GM23338 (cell line): Measurements from ENCODE around the gene RNU5D-1. TPM values are rescaled to one million over a fixed set of nuclear protein-coding genes. Genes with fewer than 3 reads are reported as not detected.

Experiments
- ATAC-seq: fragments of 200-7000 bp; cut with Tn5 transposase; 3 replicates; pipeline ENCODE4 v1.9.1; 2020
- DNase-seq: peaks from one replicate; pipeline ENCODE4 v3.0.0-alpha.2; 2015; ENCODE audit warnings: low spot score
- H2AFZ ChIP-seq: fragments of 200-600 bp; sonication (generic); 2 replicates; pipeline ENCODE4 v1.8.0; 2016; ENCODE audit warnings: antibody characterized with exemption, mild to moderate bottlenecking, moderate library complexity
- H3F3A ChIP-seq: fragments of 200-600 bp; sonication (generic); replicated peaks from 2 replicates; pipeline ENCODE4 v1.8.0; 2017; ENCODE audit warnings: antibody characterized with exemption, mixed run types, low read depth
- H3K27ac ChIP-seq: fragments of 200-600 bp; sonication (generic); 2 replicates; pipeline ENCODE4 v1.6.1; 2016; ENCODE audit warnings: low read depth
- H3K27me3 ChIP-seq: fragments of 200-600 bp; sonication (generic); 2 replicates; pipeline ENCODE4 v1.8.0; 2016; ENCODE audit warnings: mild to moderate bottlenecking, mixed run types, moderate library complexity; ENCODE audit not compliant: insufficient read depth
- H3K36me3 ChIP-seq: fragments of 200-600 bp; sonication (generic); 2 replicates; pipeline ENCODE4 v1.8.0; 2016; ENCODE audit warnings: mild to moderate bottlenecking; ENCODE audit not compliant: insufficient read depth
- H3K4me1 ChIP-seq: fragments of 200-600 bp; sonication (generic); 2 replicates; pipeline ENCODE4 v1.8.0; 2016; ENCODE audit warnings: mild to moderate bottlenecking, moderate library complexity; ENCODE audit not compliant: insufficient read depth
- H3K4me2 ChIP-seq: fragments of 200-600 bp; sonication (generic); 2 replicates; pipeline ENCODE4 v1.7.1; 2017; ENCODE audit warnings: mixed run types
- H3K4me3 ChIP-seq: fragments of 200-600 bp; sonication (generic); 2 replicates; pipeline ENCODE4 v1.6.1; 2016; ENCODE audit warnings: mixed run types
- H3K79me2 ChIP-seq: fragments of 200-600 bp; sonication (generic); replicated peaks from 2 replicates; pipeline ENCODE4 v1.8.0; 2017; ENCODE audit warnings: mild to moderate bottlenecking; ENCODE audit not compliant: insufficient read depth
- H3K9me2 ChIP-seq: fragments of 200-600 bp; sonication (generic); 2 replicates; pipeline ENCODE4 v1.8.0; 2017; ENCODE audit not compliant: insufficient read depth
- H4K20me1 ChIP-seq: fragments of 200-600 bp; sonication (generic); replicated peaks from 2 replicates; pipeline ENCODE4 v1.8.0; 2017; ENCODE audit warnings: mild to moderate bottlenecking; ENCODE audit not compliant: insufficient read depth
- H3K27ac Mint-ChIP-seq: 2 replicates; pipeline ENCODE4 v1.8.0; 2020; ENCODE audit warnings: inconsistent platforms, mild to moderate bottlenecking, moderate library complexity, mixed read lengths
- H3K27me3 Mint-ChIP-seq: 3 replicates; pipeline ENCODE4 v1.8.0; 2022; ENCODE audit warnings: low read depth, mild to moderate bottlenecking, moderate library complexity, mixed read lengths, inconsistent platforms; ENCODE audit not compliant: insufficient read depth, poor library complexity
- H3K36me3 Mint-ChIP-seq: 3 replicates; pipeline ENCODE4 v1.8.0; 2021; ENCODE audit warnings: low read depth, mild to moderate bottlenecking, inconsistent platforms, moderate library complexity, mixed read lengths
- H3K4me1 Mint-ChIP-seq: 3 replicates; pipeline ENCODE4 v1.8.0; 2020; ENCODE audit warnings: mild to moderate bottlenecking, inconsistent platforms, mixed read lengths
- H3K4me3 Mint-ChIP-seq: 3 replicates; pipeline ENCODE4 v1.8.0; 2021; ENCODE audit warnings: moderate library complexity, mild to moderate bottlenecking, inconsistent platforms, mixed read lengths
- H3K9me3 Mint-ChIP-seq: 3 replicates; pipeline ENCODE4 v1.8.0; 2020; ENCODE audit warnings: moderate library complexity, mild to moderate bottlenecking, inconsistent platforms, mixed read lengths
- CREB1 ChIP-seq: fragments of 250-450 bp; sonication (Bioruptor Pico); IDR thresholded peaks from 2 replicates; pipeline ENCODE4 v1.5.0; 2020; ENCODE audit warnings: low read depth, mild to moderate bottlenecking, moderate library complexity
- EZH2 ChIP-seq: fragments of 200-600 bp; sonication (generic); IDR thresholded peaks from one replicate; pipeline ENCODE4 v1.8.0; 2017; ENCODE audit warnings: antibody characterized with exemption, mild to moderate bottlenecking, low read depth; ENCODE audit not compliant: unreplicated experiment
- EZH2phosphoT487 ChIP-seq: fragments of 200-600 bp; sonication (generic); IDR thresholded peaks from one replicate; pipeline ENCODE4 v1.8.1; 2018; ENCODE audit warnings: antibody characterized with exemption; ENCODE audit not compliant: unreplicated experiment
- JUNB ChIP-seq: IDR thresholded peaks from one replicate; pipeline ENCODE4 v1.6.1; 2016; ENCODE audit warnings: antibody characterized with exemption; ENCODE audit not compliant: unreplicated experiment
- NANOG ChIP-seq: IDR thresholded peaks from 2 replicates; pipeline ENCODE4 v1.6.1; 2016; ENCODE audit warnings: antibody characterized with exemption, borderline replicate concordance
- POLR2AphosphoS5 ChIP-seq: IDR thresholded peaks from 2 replicates; pipeline ENCODE4 v1.6.1; 2016; ENCODE audit warnings: antibody characterized with exemption, low read depth
- REST ChIP-seq: IDR thresholded peaks from one replicate; pipeline ENCODE4 v1.6.1; 2018; ENCODE audit warnings: antibody characterized with exemption; ENCODE audit not compliant: unreplicated experiment
- STAT1 ChIP-seq: IDR thresholded peaks from one replicate; pipeline ENCODE4 v1.6.1; 2016; ENCODE audit warnings: antibody characterized with exemption; ENCODE audit not compliant: unreplicated experiment
- ZNF114 ChIP-seq: fragments of 250-450 bp; sonication (Bioruptor Pico); IDR thresholded peaks from 2 replicates; pipeline ENCODE4 v1.5.0; 2020; ENCODE audit warnings: mild to moderate bottlenecking, moderate library complexity
- ZNF331 ChIP-seq: fragments of 250-450 bp; sonication (Bioruptor Pico); IDR thresholded peaks from 2 replicates; pipeline ENCODE4 v1.5.0; 2020; ENCODE audit warnings: low read depth, mild to moderate bottlenecking, moderate library complexity
- polyA plus RNA-seq: library from polyadenylated mRNA; unstranded; fragments of >200 nt; fragmentation: Nextera tagmentation; extraction: Ambion mirVana; gene quantifications from 2 replicates; pipeline ENCODE4 v1.2.1, GENCODE V29; 2016
- total RNA-seq: library from RNA; depleted of rRNA; stranded (reverse); fragments of >200 nt; shearing (Covaris generic); gene quantifications from 2 replicates; pipeline ENCODE4 v1.2.3, GENCODE V29; 2014
- TF ChIP-seq, protein P1 (sequence below): IDR thresholded peaks from 2 replicates; pipeline ENCODE4 v1.6.1; 2016; ENCODE audit warnings: antibody characterized with exemption
- TF ChIP-seq, protein P2 (sequence below), 2 experiments: fragments of 200-600 bp in 1 of 2; sonication (generic) in 1 of 2; conservative IDR thresholded peaks; 2 replicates each; pipeline versions ENCODE4 v1.5.1 to v1.6.1; 2016 to 2017; ENCODE audit warnings: antibody characterized with exemption in 2 of 2, low read depth in 2 of 2, mild to moderate bottlenecking in 2 of 2, moderate library complexity in 1 of 2
- TF ChIP-seq, protein P3 (sequence below): fragments of 250-450 bp; sonication (Bioruptor Pico); IDR thresholded peaks from 2 replicates; pipeline ENCODE4 v1.5.0; 2020; ENCODE audit warnings: mild to moderate bottlenecking, moderate library complexity

The RNU5D-1 gene
- total and polyA plus RNA-seq, 2 experiments from 2014 or later = not detected

DNA sequence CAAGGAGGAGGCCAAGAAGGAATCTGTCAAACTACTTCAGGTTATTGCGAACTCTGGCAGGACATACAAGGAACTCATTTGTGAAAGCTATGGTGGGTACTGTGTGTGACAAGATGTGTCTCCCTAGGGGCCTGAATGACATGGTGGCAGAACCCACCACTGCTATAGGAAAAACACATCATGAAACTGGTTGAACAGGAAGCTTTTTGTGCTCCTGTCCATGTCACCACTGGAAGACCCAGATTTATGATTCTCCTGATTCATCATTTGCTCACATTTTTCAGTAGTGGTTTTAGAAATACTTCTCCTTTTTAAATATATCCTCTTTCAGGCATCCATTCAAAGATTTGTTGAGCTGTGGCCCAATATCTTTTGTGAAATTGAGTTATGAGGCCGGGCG lies 32.8 kb downstream of the RNU5D-1 start:
- Histone ChIP-seq H3K79me2 (no peaks in the 10 kb centered on the region), H3F3A (no peaks in the 10 kb centered on the region), H3K4me2 (no peak overlapping the region), H3K4me1 (no peaks in the 10 kb centered on the region), H3K36me3 (no peaks in the 10 kb centered on the region), H4K20me1 (no peaks in the 10 kb centered on the region), H2AFZ (no peak overlapping the region), H3K27ac (no peak overlapping the region), H3K9me2 (no peaks in the 10 kb centered on the region), H3K27me3 (no peaks in the 10 kb centered on the region), H3K4me3 (no peak overlapping the region)
- Mint-ChIP-seq H3K36me3 (no peaks in the 10 kb centered on the region), H3K4me1 (peaks cover 6% of the 10 kb centered on the region; the same call in 2 of the 3 replicates), H3K27ac (no peak overlapping the region), H3K4me3 (no peak overlapping the region), H3K27me3 (peaks cover 7% of the 10 kb centered on the region), H3K9me3 (no peaks in the 10 kb centered on the region)
- ATAC-seq (no peak), DNase-seq (no peak)
- TF ChIP-seq, protein P1, sequence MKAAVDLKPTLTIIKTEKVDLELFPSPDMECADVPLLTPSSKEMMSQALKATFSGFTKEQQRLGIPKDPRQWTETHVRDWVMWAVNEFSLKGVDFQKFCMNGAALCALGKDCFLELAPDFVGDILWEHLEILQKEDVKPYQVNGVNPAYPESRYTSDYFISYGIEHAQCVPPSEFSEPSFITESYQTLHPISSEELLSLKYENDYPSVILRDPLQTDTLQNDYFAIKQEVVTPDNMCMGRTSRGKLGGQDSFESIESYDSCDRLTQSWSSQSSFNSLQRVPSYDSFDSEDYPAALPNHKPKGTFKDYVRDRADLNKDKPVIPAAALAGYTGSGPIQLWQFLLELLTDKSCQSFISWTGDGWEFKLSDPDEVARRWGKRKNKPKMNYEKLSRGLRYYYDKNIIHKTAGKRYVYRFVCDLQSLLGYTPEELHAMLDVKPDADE = no peak
- TF ChIP-seq ZNF114 (CRISPR knock-in tag) (no peak), STAT1 (no peak), CREB1 (CRISPR knock-in tag) (no peak), ZNF331 (CRISPR knock-in tag) (no peak), POLR2AphosphoS5 (no peak), REST (no peak), EZH2phosphoT487 (no peak), NANOG (no peak), EZH2 (no peak), JUNB (no peak)
- TF ChIP-seq, protein P2, sequence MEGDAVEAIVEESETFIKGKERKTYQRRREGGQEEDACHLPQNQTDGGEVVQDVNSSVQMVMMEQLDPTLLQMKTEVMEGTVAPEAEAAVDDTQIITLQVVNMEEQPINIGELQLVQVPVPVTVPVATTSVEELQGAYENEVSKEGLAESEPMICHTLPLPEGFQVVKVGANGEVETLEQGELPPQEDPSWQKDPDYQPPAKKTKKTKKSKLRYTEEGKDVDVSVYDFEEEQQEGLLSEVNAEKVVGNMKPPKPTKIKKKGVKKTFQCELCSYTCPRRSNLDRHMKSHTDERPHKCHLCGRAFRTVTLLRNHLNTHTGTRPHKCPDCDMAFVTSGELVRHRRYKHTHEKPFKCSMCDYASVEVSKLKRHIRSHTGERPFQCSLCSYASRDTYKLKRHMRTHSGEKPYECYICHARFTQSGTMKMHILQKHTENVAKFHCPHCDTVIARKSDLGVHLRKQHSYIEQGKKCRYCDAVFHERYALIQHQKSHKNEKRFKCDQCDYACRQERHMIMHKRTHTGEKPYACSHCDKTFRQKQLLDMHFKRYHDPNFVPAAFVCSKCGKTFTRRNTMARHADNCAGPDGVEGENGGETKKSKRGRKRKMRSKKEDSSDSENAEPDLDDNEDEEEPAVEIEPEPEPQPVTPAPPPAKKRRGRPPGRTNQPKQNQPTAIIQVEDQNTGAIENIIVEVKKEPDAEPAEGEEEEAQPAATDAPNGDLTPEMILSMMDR (conservative IDR thresholded peaks at IDR 0.05; ENCODE audit: low read depth in 2 of 2) = no peak
- TF ChIP-seq, protein P3, sequence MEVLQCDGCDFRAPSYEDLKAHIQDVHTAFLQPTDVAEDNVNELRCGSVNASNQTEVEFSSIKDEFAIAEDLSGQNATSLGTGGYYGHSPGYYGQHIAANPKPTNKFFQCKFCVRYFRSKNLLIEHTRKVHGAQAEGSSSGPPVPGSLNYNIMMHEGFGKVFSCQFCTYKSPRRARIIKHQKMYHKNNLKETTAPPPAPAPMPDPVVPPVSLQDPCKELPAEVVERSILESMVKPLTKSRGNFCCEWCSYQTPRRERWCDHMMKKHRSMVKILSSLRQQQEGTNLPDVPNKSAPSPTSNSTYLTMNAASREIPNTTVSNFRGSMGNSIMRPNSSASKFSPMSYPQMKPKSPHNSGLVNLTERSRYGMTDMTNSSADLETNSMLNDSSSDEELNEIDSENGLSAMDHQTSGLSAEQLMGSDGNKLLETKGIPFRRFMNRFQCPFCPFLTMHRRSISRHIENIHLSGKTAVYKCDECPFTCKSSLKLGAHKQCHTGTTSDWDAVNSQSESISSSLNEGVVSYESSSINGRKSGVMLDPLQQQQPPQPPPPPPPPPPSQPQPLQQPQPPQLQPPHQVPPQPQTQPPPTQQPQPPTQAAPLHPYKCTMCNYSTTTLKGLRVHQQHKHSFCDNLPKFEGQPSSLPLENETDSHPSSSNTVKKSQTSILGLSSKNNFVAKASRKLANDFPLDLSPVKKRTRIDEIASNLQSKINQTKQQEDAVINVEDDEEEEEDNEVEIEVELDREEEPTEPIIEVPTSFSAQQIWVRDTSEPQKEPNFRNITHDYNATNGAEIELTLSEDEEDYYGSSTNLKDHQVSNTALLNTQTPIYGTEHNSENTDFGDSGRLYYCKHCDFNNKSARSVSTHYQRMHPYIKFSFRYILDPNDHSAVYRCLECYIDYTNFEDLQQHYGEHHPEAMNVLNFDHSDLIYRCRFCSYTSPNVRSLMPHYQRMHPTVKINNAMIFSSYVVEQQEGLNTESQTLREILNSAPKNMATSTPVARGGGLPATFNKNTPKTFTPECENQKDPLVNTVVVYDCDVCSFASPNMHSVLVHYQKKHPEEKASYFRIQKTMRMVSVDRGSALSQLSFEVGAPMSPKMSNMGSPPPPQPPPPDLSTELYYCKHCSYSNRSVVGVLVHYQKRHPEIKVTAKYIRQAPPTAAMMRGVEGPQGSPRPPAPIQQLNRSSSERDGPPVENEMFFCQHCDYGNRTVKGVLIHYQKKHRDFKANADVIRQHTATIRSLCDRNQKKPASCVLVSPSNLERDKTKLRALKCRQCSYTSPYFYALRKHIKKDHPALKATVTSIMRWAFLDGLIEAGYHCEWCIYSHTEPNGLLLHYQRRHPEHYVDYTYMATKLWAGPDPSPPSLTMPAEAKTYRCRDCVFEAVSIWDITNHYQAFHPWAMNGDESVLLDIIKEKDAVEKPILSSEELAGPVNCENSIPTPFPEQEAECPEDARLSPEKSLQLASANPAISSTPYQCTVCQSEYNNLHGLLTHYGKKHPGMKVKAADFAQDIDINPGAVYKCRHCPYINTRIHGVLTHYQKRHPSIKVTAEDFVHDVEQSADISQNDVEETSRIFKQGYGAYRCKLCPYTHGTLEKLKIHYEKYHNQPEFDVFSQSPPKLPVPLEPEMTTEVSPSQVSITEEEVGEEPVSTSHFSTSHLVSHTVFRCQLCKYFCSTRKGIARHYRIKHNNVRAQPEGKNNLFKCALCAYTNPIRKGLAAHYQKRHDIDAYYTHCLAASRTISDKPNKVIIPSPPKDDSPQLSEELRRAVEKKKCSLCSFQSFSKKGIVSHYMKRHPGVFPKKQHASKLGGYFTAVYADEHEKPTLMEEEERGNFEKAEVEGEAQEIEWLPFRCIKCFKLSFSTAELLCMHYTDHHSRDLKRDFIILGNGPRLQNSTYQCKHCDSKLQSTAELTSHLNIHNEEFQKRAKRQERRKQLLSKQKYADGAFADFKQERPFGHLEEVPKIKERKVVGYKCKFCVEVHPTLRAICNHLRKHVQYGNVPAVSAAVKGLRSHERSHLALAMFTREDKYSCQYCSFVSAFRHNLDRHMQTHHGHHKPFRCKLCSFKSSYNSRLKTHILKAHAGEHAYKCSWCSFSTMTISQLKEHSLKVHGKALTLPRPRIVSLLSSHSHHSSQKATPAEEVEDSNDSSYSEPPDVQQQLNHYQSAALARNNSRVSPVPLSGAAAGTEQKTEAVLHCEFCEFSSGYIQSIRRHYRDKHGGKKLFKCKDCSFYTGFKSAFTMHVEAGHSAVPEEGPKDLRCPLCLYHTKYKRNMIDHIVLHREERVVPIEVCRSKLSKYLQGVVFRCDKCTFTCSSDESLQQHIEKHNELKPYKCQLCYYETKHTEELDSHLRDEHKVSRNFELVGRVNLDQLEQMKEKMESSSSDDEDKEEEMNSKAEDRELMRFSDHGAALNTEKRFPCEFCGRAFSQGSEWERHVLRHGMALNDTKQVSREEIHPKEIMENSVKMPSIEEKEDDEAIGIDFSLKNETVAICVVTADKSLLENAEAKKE = no peak
